Stimulated activated CD8-positive, alpha-beta memory T cell treated with anti-CD3 and anti-CD28 coated beads, Interleukin-12 subunit alpha, Interleukin-12 subunit beta, amount 100 ng/mL, for 4 hours (primary cell): Measurements from ENCODE around the gene CYLC2.

Experiments
- DNase-seq: peaks from one replicate; pipeline ENCODE4 v3.0.0-alpha.2; 2020; ENCODE audit warnings: low read depth

Gene CYLC2, protein sequence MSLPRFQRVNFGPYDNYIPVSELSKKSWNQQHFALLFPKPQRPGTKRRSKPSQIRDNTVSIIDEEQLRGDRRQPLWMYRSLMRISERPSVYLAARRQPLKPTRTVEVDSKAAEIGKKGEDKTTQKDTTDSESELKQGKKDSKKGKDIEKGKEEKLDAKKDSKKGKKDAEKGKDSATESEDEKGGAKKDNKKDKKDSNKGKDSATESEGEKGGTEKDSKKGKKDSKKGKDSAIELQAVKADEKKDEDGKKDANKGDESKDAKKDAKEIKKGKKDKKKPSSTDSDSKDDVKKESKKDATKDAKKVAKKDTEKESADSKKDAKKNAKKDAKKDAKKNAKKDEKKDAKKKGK

DNA sequence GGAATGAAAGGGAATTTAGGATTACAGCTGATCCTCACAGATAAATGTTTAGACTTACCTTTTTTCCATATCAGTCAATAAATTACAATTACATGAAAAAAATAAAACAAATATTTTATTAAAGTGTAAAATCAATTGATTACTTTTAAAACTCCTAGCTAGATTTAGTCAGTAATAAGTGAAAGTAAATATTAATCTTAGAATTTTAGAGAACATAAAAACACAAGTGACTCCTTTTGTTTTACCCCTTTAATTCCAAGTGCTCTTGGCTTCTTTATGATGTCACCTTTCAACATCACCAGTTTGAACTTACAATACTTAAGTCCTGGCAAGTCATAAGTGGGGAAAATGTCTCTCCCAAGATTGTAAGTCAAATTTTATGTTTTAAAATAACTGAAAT lies at the start of gene CYLC2:
TSS of gene CYLC2 (plus strand) at position 301 of the 400 bp plus-strand sequence. CDS start at position 349, 48 bp downstream.
- DNase-seq, result no peak

DNA sequence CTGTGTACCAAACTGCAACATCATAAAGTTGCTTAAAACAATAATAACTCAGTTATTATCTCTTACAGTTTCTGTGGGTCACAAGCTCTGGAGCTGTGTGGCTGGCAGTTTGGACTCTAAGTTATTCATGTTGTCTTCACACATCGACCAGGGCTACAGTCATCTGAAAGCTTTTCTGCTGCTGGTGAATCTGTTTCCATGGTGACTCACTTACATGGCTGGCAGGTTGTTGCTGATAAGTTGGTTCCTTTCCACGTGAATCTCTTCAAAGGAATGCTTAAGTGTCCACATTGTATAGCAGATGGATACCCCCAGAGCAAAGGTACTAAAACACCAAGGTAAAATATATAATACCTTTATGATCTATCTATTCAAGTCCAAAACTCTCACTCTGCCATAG lies 44.8 kb upstream of the CYLC2 start:
- no peak for DNase-seq

DNA sequence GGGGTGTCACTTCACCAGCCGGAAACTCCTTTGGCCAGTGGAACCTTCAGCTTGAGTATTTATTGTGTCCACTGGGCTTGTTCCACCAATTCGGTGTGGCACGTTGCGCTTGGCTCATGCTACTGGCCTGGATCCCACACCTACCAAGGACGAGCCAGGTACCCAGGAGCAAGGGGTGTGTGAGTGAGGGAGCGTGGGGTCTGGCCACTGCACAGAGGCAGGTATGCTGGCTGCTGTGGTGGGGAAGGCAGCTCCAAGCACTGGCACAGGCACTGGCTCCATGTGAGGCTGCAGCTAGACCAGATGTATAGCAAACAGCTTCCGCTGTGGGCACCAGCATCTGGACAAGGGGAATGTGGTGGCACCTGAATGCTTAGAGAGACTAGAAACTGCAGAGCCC lies 28.1 kb upstream of the CYLC2 start:
- no peak for DNase-seq

DNA sequence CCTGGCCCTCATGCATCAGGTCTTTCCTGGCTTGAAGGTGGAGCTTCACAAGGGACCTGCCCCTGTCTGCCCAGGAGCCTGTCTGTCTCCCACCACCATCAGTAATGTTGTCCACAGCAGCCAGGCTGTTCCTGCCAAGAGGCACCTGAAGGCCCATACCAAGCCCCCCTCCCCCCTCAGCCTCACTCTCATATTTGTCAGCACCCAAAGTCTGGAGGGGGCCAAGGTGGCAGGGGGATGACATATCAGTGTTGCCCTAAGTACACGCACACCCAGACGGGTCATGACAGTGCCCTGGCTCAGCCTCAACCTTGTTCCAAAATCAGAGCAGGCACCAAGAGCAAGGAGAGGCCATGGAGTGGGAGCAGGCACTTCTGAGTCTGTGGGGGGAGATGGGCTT lies 27.2 kb upstream of the CYLC2 start:
- DNase-seq, result no peak

DNA sequence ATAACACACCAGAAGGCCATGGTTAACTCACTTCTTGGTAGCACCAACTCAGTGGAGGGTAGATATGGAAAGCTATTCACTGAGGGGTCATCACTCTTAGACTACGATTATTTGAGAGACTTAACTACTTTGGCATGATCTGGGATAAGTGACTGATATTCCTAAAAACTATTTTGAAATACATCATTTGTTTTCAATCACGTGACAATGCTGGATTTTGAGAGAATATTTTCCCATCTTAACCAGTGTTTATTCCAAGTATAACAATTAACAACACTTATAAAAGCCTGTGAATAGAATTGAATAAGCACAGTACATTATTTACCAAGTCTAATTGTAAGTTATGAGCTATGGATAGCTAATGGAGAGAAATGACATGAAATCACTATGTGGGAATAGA lies 22.4 kb upstream of the CYLC2 start:
- no peak for DNase-seq

DNA sequence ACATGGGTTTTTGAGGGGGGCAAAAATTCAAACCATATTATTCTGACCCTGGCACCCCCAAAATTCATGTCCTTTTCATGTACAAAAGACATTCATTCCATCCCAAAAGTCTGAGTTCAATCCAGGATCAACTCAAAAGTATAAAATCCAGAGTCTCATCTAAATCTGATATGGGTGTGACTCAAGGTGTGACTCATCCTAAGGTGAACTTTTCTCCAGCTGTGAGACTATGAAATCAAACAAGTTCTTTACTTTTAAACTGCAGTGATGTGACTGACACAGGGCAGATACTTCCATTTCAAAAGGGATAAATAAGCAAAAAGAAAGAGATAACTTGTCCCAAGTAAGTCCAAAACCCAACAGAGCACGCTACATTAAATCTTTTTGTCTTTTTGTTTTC lies 20.6 kb upstream of the CYLC2 start:
- no peak for DNase-seq

DNA sequence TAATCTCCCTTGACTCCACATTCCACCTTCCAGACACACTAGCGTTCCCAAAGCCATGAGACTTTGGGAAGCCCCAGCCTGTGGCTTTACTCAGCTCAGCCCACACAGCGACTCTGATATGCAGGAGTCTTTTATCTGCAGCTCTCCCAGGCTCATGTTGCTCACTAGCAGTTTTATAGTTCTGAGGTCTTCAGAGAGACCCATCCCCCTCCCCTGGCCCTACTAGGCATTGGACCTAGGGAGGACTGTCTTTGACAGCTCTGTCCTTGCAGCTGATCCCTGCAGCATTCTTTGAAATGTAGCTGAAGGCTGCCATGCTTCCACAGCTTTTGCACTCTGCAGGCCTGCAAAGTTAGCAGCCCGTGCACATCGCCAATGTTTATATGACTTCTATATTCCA lies 19.9 kb upstream of the CYLC2 start:
- no peak for DNase-seq

DNA sequence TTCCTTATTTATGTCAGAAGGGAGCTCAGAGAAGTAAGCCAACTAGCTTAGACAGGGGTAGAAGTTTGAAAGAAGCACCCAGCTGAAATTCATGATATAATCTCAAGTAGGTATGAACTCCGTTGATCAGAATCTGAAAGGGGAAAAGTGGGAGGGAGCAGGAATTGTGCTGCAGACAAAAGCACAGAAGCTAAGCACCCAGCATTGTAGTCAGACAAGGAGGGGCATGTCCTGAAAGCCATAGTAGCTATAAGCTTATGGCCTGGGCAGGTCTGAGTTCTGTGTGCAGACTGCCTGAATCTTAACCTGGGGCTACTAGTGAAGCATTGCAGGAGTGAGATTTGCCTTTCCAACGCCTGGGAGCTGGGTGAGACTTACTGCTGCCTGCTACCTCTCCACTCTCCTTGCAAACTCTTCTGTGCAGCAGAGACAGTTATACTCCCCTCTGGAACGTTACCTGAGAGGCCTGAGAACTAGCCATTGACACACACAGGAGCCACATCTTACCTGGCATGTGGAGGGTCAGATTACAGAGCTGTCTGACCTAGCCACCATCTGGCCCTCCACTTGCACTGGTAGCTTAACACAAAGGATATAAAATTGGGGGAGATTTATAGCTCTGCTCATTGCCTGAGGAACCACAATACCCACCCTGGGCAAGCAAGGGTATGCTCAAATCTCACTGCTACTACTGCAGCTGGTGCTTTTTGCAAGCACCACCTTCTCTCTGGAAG lies 9.8 kb upstream of the CYLC2 start:
- no peak for DNase-seq

DNA sequence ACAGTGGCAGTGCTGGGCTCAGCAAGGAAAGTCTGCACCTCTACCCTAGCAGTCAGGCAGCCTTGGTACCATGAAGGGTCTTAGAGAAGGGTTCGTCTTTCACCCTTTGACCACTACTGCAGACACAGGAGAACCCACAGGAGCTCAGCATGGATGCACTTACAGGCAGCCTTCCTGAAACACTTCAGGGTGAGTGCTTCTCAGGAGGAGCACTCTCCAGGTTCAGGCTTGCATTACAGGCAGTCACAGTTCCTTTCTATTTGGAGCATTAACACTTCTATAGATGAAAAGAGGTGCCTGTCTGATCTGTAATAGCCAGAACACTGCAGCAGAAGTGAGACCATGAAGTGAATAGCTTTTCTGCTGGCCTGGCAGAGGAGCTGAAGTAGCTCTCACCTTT lies 8.7 kb upstream of the CYLC2 start:
- DNase-seq, result no peak

DNA sequence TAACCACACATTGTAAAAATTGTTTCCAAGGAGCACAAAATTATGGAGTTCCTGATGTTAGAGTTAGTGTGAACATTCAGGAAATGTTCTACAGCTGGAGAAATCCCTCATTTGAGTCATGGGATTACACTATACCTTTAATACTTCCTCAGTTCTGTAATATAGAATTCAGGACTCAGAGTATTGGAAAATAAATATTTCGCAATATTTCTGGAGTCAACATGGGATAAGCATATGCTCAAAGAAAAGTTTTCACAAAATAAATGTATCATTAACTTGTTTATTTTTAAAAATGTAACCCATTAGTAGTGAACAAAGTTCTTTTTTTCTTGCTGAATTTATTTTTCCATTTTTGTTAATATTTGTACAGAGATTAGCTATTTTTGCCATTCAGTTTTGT lies 8.6 kb downstream of the CYLC2 start:
- no peak for DNase-seq

DNA sequence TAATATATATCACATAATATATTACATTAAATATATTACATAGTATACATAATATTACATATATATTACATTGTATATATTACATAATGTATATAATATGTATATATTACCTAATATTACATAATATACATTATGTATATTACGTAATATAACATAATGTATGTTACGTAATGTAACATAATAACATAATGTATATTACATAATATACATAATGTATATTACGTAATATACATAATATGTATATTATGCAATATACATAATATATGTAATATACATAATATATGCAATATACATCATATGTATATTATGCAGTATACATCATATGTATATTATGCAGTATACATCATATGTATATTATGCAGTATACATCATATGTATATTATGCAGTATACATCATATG lies 19.1 kb downstream of the CYLC2 start:
- no peak for DNase-seq

DNA sequence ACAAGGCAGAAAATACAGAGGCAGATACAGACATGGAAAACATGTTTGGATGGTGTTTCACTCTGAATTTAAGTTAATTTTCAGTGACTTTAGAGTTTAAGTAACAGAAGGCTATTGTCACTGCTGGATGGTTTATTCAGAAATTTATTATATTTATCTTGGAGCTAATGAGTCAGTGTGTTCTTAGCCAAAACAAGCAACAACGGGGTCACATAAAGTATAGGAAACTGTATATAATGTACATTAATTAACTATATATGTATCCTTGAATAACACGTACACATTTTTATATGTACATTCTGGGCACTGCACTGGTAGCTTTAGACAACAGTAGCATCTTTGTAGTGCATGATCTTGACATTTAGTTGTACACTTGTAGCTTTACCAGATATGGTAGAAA lies 30.7 kb downstream of the CYLC2 start:
- no peak for DNase-seq

DNA sequence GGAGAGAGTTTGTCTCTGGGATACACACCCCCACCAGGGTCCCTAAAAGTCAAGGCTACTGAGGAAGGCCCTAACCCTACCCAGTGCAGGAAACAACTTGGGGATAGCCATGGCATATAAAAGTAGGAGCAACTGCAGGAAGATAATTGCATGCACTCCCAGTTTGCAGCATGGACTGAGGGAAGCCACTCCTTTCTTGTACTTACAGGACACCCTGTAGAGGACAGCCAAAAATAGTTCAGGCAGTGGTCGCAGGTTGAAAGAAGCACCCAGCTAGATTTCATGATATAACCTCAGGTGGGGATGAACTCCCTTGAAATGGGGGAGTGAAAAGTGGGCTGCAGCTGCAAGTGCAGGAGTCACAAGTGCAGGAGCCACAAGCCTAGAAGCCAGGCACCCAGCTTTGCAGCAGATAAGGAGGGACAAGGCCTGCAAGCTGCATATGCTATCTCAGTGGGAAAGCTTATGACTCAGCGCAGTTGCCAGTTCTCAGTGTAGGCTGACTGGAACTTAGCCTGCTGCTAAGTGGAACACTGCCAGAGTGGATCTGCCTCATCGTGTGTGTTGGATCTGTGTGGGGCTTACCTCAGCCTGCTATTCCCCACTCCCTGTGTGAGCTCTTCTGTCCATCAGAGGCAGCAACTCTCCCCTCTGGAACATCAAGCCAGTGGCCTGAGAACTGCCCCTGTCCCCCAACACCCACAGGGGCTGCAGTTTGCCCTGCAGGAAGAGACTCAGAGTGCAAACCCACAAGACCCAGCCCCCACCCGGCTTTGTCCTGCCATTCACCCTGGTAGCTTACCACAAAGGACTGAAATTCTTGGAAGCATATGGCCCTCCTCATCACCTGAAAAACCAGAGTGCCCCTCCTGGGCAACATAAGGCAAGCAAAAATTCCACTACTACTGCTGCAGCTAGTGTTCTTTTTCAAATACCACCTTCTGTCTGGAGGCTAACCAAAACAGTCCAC lies 42.7 kb downstream of the CYLC2 start:
- DNase-seq, result no peak

DNA sequence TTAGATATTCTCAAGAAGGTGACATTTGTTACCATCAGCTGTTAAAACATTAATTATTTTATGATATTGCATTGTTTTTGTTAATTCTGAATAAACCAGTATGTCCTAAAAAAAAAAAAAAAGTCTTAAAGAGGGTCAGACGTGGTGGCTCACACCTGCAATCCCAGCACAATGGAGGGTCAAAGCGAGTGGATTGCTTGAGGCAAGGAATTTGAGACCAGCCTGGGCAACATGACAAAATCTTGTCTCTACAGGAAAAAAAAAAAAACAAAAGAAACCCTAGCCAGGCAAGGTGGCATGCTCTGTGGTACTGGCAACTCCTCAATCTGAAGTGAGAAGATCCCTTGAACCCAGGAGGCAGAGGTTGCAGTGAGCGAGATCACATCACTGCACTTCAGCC lies 46.8 kb downstream of the CYLC2 start:
- no peak for DNase-seq
